CD8-positive, alpha-beta memory T cell (primary cell): Measurements from ENCODE around the gene SLC35G3. TPM values are rescaled to one million over a fixed set of nuclear protein-coding genes. Genes with fewer than 3 reads are reported as not detected.

Experiments
- CTCF ChIA-PET: fragments of 350-600 bp; sonication (Branson Sonifier 250); formaldehyde crosslinking; loops from one replicate; lab custom pipeline; 2021; ENCODE audit warnings: antibody characterized with exemption; lab: Charles Lee
- POLR2A ChIA-PET: fragments of 350-600 bp; sonication (Branson Sonifier 250); formaldehyde crosslinking; loops from one replicate; lab custom pipeline; 2021; ENCODE audit warnings: antibody characterized with exemption; lab: Charles Lee
- DNase-seq, 5 donors: peaks; one replicate each; pipeline versions ENCODE4 v3.0.0 to v3.0.0-alpha.2; 2020 to 2022; ENCODE audit warnings: mixed read lengths in 1 of 5
- H3K27ac ChIP-seq: one replicate; pipeline ENCODE4 v1.7.0; 2013; ENCODE audit warnings: low read depth, mild to moderate bottlenecking, low read length, moderate library complexity
- H3K27me3 ChIP-seq: 2 replicates; pipeline ENCODE4 v1.7.0; 2013; ENCODE audit warnings: low read length, mild to moderate bottlenecking; ENCODE audit not compliant: insufficient read depth, poor library complexity, severe bottlenecking
- H3K36me3 ChIP-seq: 2 replicates; pipeline ENCODE4 v1.7.0; 2013; ENCODE audit warnings: mild to moderate bottlenecking, low read length, moderate library complexity; ENCODE audit not compliant: insufficient read depth
- H3K4me1 ChIP-seq: 2 replicates; pipeline ENCODE4 v1.7.0; 2013; ENCODE audit warnings: mild to moderate bottlenecking, low read length, moderate library complexity; ENCODE audit not compliant: insufficient read depth
- H3K4me3 ChIP-seq: 2 replicates; pipeline ENCODE4 v1.7.0; 2013; ENCODE audit warnings: mild to moderate bottlenecking, low read length
- H3K9me3 ChIP-seq: 2 replicates; pipeline ENCODE4 v1.7.0; 2013; ENCODE audit warnings: mild to moderate bottlenecking, low read length
- H3K27ac Mint-ChIP-seq, 8 donors: one replicate each; pipeline ENCODE4 v1.8.0; 2020 to 2021; ENCODE audit warnings: mixed read lengths in 8 of 8, mild to moderate bottlenecking in 6 of 8, inconsistent platforms in 3 of 8, moderate library complexity in 3 of 8
- H3K27me3 Mint-ChIP-seq, 2 donors: one replicate each; pipeline ENCODE4 v1.8.0; 2020 to 2021; ENCODE audit warnings: mixed read lengths in 2 of 2, mild to moderate bottlenecking in 1 of 2, moderate library complexity in 1 of 2
- H3K36me3 Mint-ChIP-seq, 3 donors: one replicate each; pipeline ENCODE4 v1.8.0; 2020 to 2021; ENCODE audit warnings: mixed read lengths in 3 of 3, inconsistent platforms in 1 of 3, mild to moderate bottlenecking in 1 of 3
- H3K4me1 Mint-ChIP-seq, 3 donors: one replicate each; pipeline ENCODE4 v1.8.0; 2020 to 2021; ENCODE audit warnings: mixed read lengths in 3 of 3, inconsistent platforms in 1 of 3, mild to moderate bottlenecking in 1 of 3
- H3K4me3 Mint-ChIP-seq, 7 donors: one replicate each; pipeline ENCODE4 v1.8.0; 2020 to 2021; ENCODE audit warnings: mixed read lengths in 7 of 7, mild to moderate bottlenecking in 6 of 7, moderate library complexity in 4 of 7, inconsistent platforms in 2 of 7
- H3K9me3 Mint-ChIP-seq, 5 donors: one replicate each; pipeline ENCODE4 v1.8.0; 2020 to 2022; ENCODE audit warnings: mixed read lengths in 5 of 5, mild to moderate bottlenecking in 3 of 5, moderate library complexity in 2 of 5, inconsistent platforms in 1 of 5
- polyA plus RNA-seq: library from polyadenylated mRNA; unstranded; fragments of 300-500 nt; fragmentation: Illumina TruSeq; gene quantifications from one replicate; pipeline ENCODE4 v1.2.3, GENCODE V29; 2021
- total RNA-seq, 2 experiments: library from RNA; stranded (reverse); gene quantifications; one replicate each; pipeline ENCODE4 v1.2.3, GENCODE V29; 2021

Gene SLC35G3
- total and polyA plus RNA-seq, 3 experiments from 2014 or later: not detected

DNA sequence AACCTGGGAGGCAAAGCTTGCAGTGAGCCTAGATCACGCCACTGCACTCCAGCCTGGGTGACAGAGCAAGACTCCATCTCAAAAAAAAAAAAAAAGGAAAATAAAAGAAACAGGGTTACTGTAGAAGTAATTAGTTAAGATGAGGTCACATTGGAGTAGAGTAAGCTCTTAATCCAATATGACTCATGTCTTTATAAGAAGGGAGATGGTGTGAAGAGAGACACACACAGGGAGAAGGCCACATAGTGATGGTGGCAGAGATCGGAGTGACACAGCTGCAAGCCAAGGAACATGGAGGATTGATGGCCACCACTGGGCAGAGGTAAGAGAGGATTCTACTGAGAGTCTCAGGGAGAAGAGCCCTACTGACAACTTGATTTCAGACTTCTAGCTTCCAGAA lies 33.4 kb upstream of the SLC35G3 start:
- H3K4me1 Mint-ChIP-seq: peaks cover 18 to 51% (median 33%) of the 10 kb centered on the region in 3 donors
- no peak overlapping the region for H3K4me3 ChIP-seq
- H3K36me3 ChIP-seq: no peaks in the 10 kb centered on the region
- no peaks in the 10 kb centered on the region for H3K9me3 ChIP-seq
- no peaks in the 10 kb centered on the region for H3K27me3 ChIP-seq
- H3K4me1 ChIP-seq: peaks cover 19% of the 10 kb centered on the region
- ChIA-PET POLR2A (interaction anchor here (0.7 kb wide), 1 partner anchor 10 kb away, joined by 9 read pairs; no protein-coding TSS in a partner anchor), CTCF (interaction anchor here (1.2 to 2.0 kb wide), 3 partner anchors 10 to 351 kb away, joined by 3 to 6 read pairs (median 4); partner anchors contain the start of genes PEX12 and SLFN5)
- no peaks in the 10 kb centered on the region for H3K27me3 Mint-ChIP-seq
- H3K36me3 Mint-ChIP-seq: peaks cover 5 to 37% (median 12%) of the 10 kb centered on the region in 3 donors
- peaks cover 0 to 7% (median 3%) of the 10 kb centered on the region in 5 donors for H3K9me3 Mint-ChIP-seq
- no peak for DNase-seq
- peak overlapping the region in 3 of 8 donors; percentile 17 to 72 (median 63) for H3K27ac Mint-ChIP-seq
- H3K27ac ChIP-seq: no peak overlapping the region
- no peak overlapping the region for H3K4me3 Mint-ChIP-seq

DNA sequence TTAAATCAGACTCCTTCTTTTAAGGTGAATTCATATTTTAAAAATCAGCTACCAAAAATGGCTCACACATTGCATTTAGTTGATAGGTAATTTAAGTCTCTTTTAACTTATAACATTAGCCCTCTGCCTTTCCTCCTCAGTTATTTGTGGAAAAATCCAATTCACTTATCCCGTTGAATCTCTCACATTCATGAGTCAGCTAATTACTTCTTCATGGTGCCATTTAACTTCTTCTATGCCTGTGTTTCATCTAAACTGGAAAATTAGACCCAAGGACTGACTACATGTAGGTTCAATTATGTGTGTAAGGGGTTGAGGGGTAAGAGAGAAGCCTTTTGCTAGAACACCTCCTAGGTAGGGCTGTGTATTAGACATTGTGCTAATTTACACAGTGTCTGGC lies 30.2 kb upstream of the SLC35G3 start:
- Histone ChIP-seq H3K4me1 (peaks cover 19% of the 10 kb centered on the region), H3K27ac (no peak overlapping the region), H3K36me3 (no peaks in the 10 kb centered on the region), H3K27me3 (no peaks in the 10 kb centered on the region), H3K4me3 (no peak overlapping the region), H3K9me3 (no peaks in the 10 kb centered on the region)
- no peaks in the 10 kb centered on the region for H3K27me3 Mint-ChIP-seq
- peaks cover 30 to 56% (median 43%) of the 10 kb centered on the region in 3 donors for H3K4me1 Mint-ChIP-seq
- no peak for DNase-seq
- peaks cover 4 to 20% (median 7%) of the 10 kb centered on the region in 3 donors for H3K36me3 Mint-ChIP-seq
- H3K9me3 Mint-ChIP-seq: peaks cover 0 to 8% (median 3%) of the 10 kb centered on the region in 5 donors
- peak overlapping the region in 1 of 8 donors; percentile 64 for H3K27ac Mint-ChIP-seq
- peak overlapping the region in 1 of 7 donors; percentile 39 for H3K4me3 Mint-ChIP-seq
- POLR2A ChIA-PET: no interaction called here
- CTCF ChIA-PET: no interaction called here

DNA sequence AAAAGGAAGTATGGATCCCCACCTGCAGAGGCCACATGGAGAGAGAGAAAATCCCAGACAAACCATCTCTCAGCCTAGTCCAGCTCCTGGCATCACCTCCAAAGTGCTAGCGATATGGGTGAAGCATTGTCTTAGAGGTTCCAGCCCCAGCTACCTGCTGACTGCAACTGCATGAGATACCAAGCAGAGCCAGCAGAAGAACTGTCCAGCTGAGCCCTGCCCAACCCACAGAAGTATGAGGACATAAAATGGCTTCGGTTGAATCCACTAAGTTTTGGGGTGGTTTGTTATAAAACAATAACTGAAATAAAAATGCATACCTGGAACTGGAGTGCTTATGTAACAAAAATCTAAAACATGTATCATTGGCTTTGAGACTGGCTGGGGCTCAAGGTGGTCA lies 28.3 kb upstream of the SLC35G3 start:
- H3K27ac Mint-ChIP-seq: peak overlapping the region in 1 of 8 donors; percentile 25
- DNase-seq: no peak
- H3K9me3 Mint-ChIP-seq: peaks cover 0 to 8% (median 3%) of the 10 kb centered on the region in 5 donors
- H3K4me3 ChIP-seq: no peak overlapping the region
- no peak overlapping the region for H3K27ac ChIP-seq
- ChIA-PET CTCF (interaction anchor here (1.3 to 3.2 kb wide), 2 partner anchors 18 to 20 kb away, joined by 3 to 13 read pairs; partner anchors contain the start of gene SLFN5), POLR2A (no interaction called here)
- H3K4me1 ChIP-seq: peaks cover 31% of the 10 kb centered on the region
- no peak overlapping the region for H3K4me3 Mint-ChIP-seq
- H3K4me1 Mint-ChIP-seq: peaks cover 43 to 62% (median 57%) of the 10 kb centered on the region in 3 donors
- no peaks in the 10 kb centered on the region for H3K9me3 ChIP-seq
- H3K27me3 ChIP-seq: no peaks in the 10 kb centered on the region
- H3K36me3 Mint-ChIP-seq: peaks cover 1 to 16% (median 7%) of the 10 kb centered on the region in 3 donors
- H3K27me3 Mint-ChIP-seq: no peaks in the 10 kb centered on the region
- H3K36me3 ChIP-seq: no peaks in the 10 kb centered on the region

DNA sequence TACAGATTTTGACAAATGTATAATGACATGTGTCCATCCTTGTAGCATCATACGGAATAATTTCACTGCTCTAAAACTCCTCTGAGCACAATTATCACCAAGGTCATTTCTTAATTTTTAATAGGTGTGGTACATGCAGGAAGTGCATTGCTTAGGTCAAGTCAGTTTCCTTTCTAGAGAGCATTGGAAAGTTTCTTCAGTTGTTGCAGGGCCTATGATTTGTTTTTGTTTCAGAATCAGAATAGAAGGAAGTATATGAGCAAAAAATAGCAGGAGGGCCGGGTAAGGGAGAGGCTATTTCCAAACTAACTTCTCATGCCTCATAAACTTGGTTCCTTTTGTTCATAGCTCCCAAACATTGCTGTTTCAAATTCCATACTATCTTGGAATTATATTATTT lies 24.7 kb upstream of the SLC35G3 start:
- no peak for DNase-seq
- peak overlapping the region; percentile 30 for H3K4me3 ChIP-seq
- H3K9me3 ChIP-seq: no peaks in the 10 kb centered on the region
- peak overlapping the region; percentile 20 for H3K27ac ChIP-seq
- H3K4me1 Mint-ChIP-seq: peaks cover 65 to 83% (median 76%) of the 10 kb centered on the region in 3 donors
- POLR2A ChIA-PET: interaction anchor here (1.4 kb wide), 1 partner anchor 21 kb away, joined by 5 read pairs; no protein-coding TSS in a partner anchor
- H3K4me1 ChIP-seq: peaks cover 59% of the 10 kb centered on the region
- H3K27me3 Mint-ChIP-seq: no peaks in the 10 kb centered on the region
- H3K27ac Mint-ChIP-seq: peak overlapping the region; percentile 49 to 97 (median 91)
- H3K9me3 Mint-ChIP-seq: peaks cover 0 to 8% (median 3%) of the 10 kb centered on the region in 5 donors
- CTCF ChIA-PET: interaction anchor here (1.0 to 2.3 kb wide), 3 partner anchors 19 to 320 kb away, joined by 4 to 7 read pairs (median 4); no protein-coding TSS in a partner anchor
- peaks cover 1 to 7% (median 7%) of the 10 kb centered on the region in 3 donors for H3K36me3 Mint-ChIP-seq
- peak overlapping the region; percentile 13 to 84 (median 79) for H3K4me3 Mint-ChIP-seq
- H3K36me3 ChIP-seq: no peaks in the 10 kb centered on the region
- H3K27me3 ChIP-seq: no peaks in the 10 kb centered on the region

DNA sequence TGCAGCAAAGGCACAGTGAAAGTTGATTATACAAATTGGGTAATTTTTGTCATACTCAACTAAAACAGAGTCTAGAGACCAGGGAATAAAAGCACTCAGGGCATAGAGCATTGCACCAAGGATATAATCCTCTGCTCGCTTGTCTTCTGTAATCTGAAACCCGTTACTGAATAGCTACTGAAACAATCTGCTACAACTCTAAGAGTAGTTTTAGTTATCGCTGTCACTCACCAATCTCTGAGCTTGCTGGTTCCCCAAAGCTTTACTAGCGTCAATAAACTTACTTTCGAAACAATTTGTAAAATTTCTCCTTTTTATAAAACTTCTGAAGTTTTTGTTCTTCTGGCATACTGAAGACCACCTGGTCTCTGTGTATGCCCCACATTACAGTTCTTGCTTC lies 22.9 kb upstream of the SLC35G3 start:
- H3K27ac Mint-ChIP-seq: peak overlapping the region in 7 of 8 donors; percentile 41 to 99 (median 81)
- CTCF ChIA-PET: interaction anchor here (1.0 kb wide), 1 partner anchor 307 kb away, joined by 5 read pairs; no protein-coding TSS in a partner anchor
- peaks cover 1 to 4% (median 2%) of the 10 kb centered on the region in 3 donors for H3K36me3 Mint-ChIP-seq
- H3K4me1 ChIP-seq: peaks cover 77% of the 10 kb centered on the region
- POLR2A ChIA-PET: interaction anchor here (0.6 kb wide), 1 partner anchor 10 kb away, joined by 9 read pairs; no protein-coding TSS in a partner anchor
- no peak overlapping the region for H3K27ac ChIP-seq
- H3K4me1 Mint-ChIP-seq: peaks cover 80 to 95% (median 88%) of the 10 kb centered on the region in 3 donors
- no peak for DNase-seq
- peak overlapping the region in 3 of 7 donors; percentile 17 to 65 (median 47) for H3K4me3 Mint-ChIP-seq
- no peak overlapping the region for H3K4me3 ChIP-seq
- no peaks in the 10 kb centered on the region for H3K27me3 ChIP-seq
- no peaks in the 10 kb centered on the region for H3K9me3 ChIP-seq
- H3K9me3 Mint-ChIP-seq: no peaks in the 10 kb centered on the region
- no peaks in the 10 kb centered on the region for H3K27me3 Mint-ChIP-seq
- H3K36me3 ChIP-seq: no peaks in the 10 kb centered on the region

DNA sequence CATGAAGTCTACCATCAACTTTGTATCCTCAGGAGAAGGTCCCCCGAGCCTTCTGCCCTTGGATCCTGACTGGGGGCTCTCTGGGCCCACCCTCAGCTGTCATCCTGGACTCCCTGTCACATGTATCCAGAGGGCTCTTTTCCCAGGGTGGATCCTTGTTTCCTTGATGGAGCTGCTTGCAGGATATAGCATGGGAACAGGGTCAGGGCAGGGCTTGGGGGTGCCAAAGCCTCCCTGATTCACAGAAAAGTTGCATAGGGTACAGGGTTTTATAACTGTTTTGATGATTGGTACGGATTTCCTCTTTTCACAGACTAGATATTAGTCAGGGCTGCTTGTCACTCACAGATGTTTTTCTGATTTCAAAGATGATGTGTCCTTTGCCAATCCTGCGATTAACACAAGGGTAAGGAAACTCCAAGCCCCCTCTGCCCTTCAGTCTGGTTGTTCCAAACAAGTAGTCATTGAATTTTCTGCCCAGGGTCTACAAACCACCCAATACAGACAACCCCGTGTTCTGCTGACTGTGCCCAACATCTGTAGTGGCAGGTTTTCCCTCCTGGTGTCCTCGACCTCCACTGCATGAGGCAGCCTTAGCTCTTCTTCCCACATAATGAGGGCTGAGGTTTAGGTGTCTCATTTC lies 20.6 kb upstream of the SLC35G3 start:
- H3K27ac Mint-ChIP-seq: peak overlapping the region; percentile 41 to 99 (median 94)
- H3K9me3 Mint-ChIP-seq: peaks cover 0 to 2% (median 0%) of the 10 kb centered on the region in 5 donors
- Histone ChIP-seq H3K36me3 (no peaks in the 10 kb centered on the region), H3K27me3 (no peaks in the 10 kb centered on the region), H3K9me3 (no peaks in the 10 kb centered on the region), H3K27ac (peak overlapping the region; percentile 40), H3K4me1 (peaks cover 93% of the 10 kb centered on the region), H3K4me3 (peak overlapping the region; percentile 61)
- peaks cover 0 to 8% (median 0%) of the 10 kb centered on the region in 3 donors for H3K36me3 Mint-ChIP-seq
- ChIA-PET POLR2A (interaction anchor here (0.6 to 3.1 kb wide), 12 partner anchors 19 to 364 kb away, joined by 3 to 68 read pairs (median 6); partner anchors contain the start of genes PEX12, SLFN12L and SLFN5), CTCF (interaction anchor here (0.8 to 3.8 kb wide), 8 partner anchors 10 to 319 kb away, joined by 3 to 27 read pairs (median 6); partner anchors contain the start of gene SLFN5)
- peak in 1 of 5 donors; percentile 6 for DNase-seq
- peaks cover 79 to 95% (median 92%) of the 10 kb centered on the region in 3 donors for H3K4me1 Mint-ChIP-seq
- H3K4me3 Mint-ChIP-seq: peak overlapping the region; percentile 15 to 87 (median 81)
- no peaks in the 10 kb centered on the region for H3K27me3 Mint-ChIP-seq

DNA sequence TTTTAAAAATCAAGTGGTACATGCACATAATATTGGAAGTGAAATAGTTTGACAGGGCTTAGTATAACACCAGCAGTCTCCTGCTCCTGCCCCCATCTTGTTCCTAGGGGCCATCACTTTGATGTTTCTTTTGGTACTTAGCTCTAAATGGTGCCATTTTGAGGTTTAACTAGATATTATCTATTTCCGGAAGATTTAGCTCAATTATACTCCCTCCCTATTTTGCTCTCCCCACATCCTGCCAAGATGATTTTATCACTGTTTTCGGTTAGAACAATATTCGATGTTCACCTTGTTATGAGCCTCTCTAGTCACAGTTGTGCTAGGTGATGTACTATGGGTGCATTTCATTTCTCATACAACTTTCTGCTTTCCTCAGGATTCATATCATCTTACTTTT lies 20.0 kb upstream of the SLC35G3 start:
- peaks cover 92% of the 10 kb centered on the region for H3K4me1 ChIP-seq
- H3K4me3 ChIP-seq: peak overlapping the region; percentile 61
- Mint-ChIP-seq H3K27me3 (no peaks in the 10 kb centered on the region), H3K36me3 (peaks cover 0 to 8% (median 0%) of the 10 kb centered on the region in 3 donors), H3K4me3 (peak overlapping the region; percentile 15 to 87 (median 81)), H3K27ac (peak overlapping the region; percentile 41 to 99 (median 94)), H3K4me1 (peaks cover 77 to 95% (median 90%) of the 10 kb centered on the region in 3 donors), H3K9me3 (peaks cover 0 to 2% (median 0%) of the 10 kb centered on the region in 5 donors)
- ChIA-PET CTCF (interaction anchor here (0.7 to 3.8 kb wide), 12 partner anchors 10 to 325 kb away, joined by 3 to 27 read pairs (median 6); partner anchors contain the start of gene SLFN5), POLR2A (interaction anchor here (0.6 to 3.1 kb wide), 18 partner anchors 17 to 595 kb away, joined by 3 to 68 read pairs (median 5); partner anchors contain the start of genes PEX12, SLFN12L, SLFN5 and TAF15)
- peak overlapping the region; percentile 40 for H3K27ac ChIP-seq
- DNase-seq: peak; percentile 9 to 89 (median 67)
- H3K9me3 ChIP-seq: no peaks in the 10 kb centered on the region
- H3K27me3 ChIP-seq: no peaks in the 10 kb centered on the region
- H3K36me3 ChIP-seq: no peaks in the 10 kb centered on the region
